ENCODE measurements around the gene TJP1. TPM values are rescaled to one million over a fixed set of nuclear protein-coding genes. Genes with fewer than 3 reads are reported as not detected.

The TJP1 gene
- total and polyA plus RNA-seq, 9 of the 15 experiments (the other 6 are each of a cell fraction or from before 2014, with no cell fraction given), result 9.1 to 39.3 (median 28.0) TPM

DNA sequence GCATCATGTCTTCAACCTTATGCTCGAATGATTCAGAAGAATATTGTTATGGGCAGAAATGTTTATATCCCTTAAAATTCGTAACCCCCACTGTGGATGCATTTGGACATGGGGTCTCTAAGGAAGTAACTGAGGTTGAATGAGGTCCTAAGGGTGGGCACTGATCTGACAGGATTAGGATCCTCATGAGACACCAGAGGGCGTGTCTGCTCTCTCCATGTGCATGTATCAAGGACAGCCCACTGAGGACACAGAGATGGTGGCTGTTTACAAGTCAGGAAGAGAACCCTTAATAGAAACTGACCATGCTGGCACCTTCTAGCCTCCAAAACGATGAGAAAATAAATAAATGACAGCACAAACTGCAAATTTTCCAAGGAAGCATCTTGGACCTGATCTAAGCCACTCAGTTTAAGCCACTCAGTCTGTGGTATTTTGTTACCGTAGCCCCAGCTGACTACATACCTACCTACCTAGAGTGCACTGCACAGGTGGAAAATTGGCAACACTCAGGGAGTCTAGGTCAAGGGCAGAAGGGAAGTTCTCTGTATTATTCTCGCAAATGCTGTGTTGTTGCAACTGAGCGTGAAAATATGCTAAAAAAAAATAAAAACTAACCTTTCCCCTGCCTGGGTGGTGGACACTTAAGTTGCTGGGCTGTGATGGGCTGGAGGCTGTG is 126.6 kb downstream of the TJP1 start (continued):
- TF ChIP-seq CHD4 (IDR thresholded peaks at IDR 0.05; ENCODE audit: insufficient read depth, insufficient replicate concordance, low read depth, low read length, poor library complexity, severe bottlenecking) (no peak), CREB3L1 (IDR thresholded peaks at IDR 0.05; ENCODE audit: borderline replicate concordance, low read depth) (no peak), NFRKB (IDR thresholded peaks at IDR 0.05; ENCODE audit: low read depth) (no peak), KLF16 (IDR thresholded peaks at IDR 0.05) (no peak), SMC3 (conservative IDR thresholded peaks at IDR 0.05; ENCODE audit: insufficient read depth, low read depth, low read length) (peak; percentile 46), ARID4B (CRISPR knock-in tag; IDR thresholded peaks at IDR 0.05) (no peak), PHF20 (IDR thresholded peaks at IDR 0.05; ENCODE audit: partially characterized antibody) (no peak), RBM25 (IDR thresholded peaks at IDR 0.05; ENCODE audit: low read depth, low read length, severe bottlenecking) (no peak), MCM7 (IDR thresholded peaks at IDR 0.05) (no peak), ZNF764 (CRISPR knock-in tag; IDR thresholded peaks at IDR 0.05; ENCODE audit: low read depth) (no peak), CTCF (IDR thresholded peaks at IDR 0.05 in 2 of 3, conservative IDR thresholded peaks at IDR 0.05 in 1 of 3; ENCODE audit: insufficient read depth in 2 of 3, low read depth in 1 of 3, low read length in 3 of 3) (peak; percentile 52 to 56 (median 53)), BMI1 (IDR thresholded peaks at IDR 0.05; ENCODE audit: low read length) (no peak), SAFB (IDR thresholded peaks at IDR 0.05; ENCODE audit: borderline replicate concordance, low read depth, low read length) (no peak), SRSF3 (IDR thresholded peaks at IDR 0.05; ENCODE audit: insufficient read depth, low read length) (no peak), C11orf30 (IDR thresholded peaks at IDR 0.05; ENCODE audit: low read depth) (no peak), PCBP1 (IDR thresholded peaks at IDR 0.05; ENCODE audit: low read depth, low read length, poor library complexity, severe bottlenecking) (no peak), CAMTA2 (CRISPR knock-in tag; conservative IDR thresholded peaks at IDR 0.05) (no peak)
- TF ChIP-seq, protein P1, sequence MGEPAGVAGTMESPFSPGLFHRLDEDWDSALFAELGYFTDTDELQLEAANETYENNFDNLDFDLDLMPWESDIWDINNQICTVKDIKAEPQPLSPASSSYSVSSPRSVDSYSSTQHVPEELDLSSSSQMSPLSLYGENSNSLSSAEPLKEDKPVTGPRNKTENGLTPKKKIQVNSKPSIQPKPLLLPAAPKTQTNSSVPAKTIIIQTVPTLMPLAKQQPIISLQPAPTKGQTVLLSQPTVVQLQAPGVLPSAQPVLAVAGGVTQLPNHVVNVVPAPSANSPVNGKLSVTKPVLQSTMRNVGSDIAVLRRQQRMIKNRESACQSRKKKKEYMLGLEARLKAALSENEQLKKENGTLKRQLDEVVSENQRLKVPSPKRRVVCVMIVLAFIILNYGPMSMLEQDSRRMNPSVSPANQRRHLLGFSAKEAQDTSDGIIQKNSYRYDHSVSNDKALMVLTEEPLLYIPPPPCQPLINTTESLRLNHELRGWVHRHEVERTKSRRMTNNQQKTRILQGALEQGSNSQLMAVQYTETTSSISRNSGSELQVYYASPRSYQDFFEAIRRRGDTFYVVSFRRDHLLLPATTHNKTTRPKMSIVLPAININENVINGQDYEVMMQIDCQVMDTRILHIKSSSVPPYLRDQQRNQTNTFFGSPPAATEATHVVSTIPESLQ (CRISPR knock-in tag; IDR thresholded peaks at IDR 0.05), result no peak
